Ishikawa (cell line): ENCODE data around the gene NCKAP1.

Source experiments
- CEBPB ChIP-seq: IDR thresholded peaks from 2 replicates; pipeline ENCODE4 v1.6.1; 2012
- EGR1 ChIP-seq: IDR thresholded peaks from 2 replicates; pipeline ENCODE4 v1.6.1; 2012
- EP300 ChIP-seq: IDR thresholded peaks from 2 replicates; pipeline ENCODE4 v1.6.1; 2012; ENCODE audit warnings: borderline replicate concordance
- TCF12 ChIP-seq: IDR thresholded peaks from 2 replicates; pipeline ENCODE4 v1.6.1; 2012; ENCODE audit warnings: low read depth
- TEAD4 ChIP-seq: IDR thresholded peaks from 2 replicates; pipeline ENCODE4 v1.6.1; 2012

GRCh38 chr2:182921234-182921633 lies 117.0 kb downstream of the NCKAP1 start:
- TF ChIP-seq CEBPB, result no peak
- no peak for TF ChIP-seq TCF12
- no peak for TF ChIP-seq TEAD4
- TF ChIP-seq EGR1, result no peak
- TF ChIP-seq EP300, result no peak
